ENCODE results near the gene OR9Q1.

Gene OR9Q1

GRCh38 chr11:58165504-58166106, 141.9 kb downstream of the OR9Q1 start:
- CTCF ChIA-PET, result no interaction called here

DNA sequence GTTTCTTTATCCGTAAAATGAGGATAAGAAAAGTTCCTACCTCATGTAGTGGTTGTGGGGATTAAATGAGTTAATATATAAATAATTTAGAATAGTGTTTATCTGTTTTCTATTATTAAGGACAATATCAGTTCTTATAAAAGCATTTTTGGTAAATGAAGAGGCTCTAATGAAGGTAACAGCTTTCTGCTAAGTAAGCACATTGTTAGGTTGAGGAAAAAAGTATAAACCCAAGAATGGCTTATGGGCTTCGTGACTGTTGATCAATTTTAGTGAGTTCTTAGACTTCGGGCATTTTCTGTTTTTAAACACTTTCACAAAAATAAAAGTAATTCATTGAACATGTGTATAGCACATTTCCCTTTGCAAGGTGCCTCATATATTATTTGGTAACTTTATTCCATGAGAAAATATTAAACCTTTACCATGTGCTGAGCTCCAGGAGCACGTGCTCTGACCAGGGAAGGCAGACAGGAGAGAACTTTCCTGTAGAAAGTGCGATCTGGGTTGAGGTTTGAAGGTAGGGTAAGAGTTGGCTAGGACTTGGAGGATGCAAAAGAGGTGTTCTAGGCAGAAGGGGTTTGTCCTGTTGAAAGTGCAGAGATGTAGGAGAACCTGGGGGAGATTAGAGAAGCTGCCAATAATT, 153.9 kb downstream of the OR9Q1 start:
- no peaks in the 10 kb centered on the region for H3K9me3 ChIP-seq (ENCODE audit: control insufficient read depth, insufficient read depth, low read depth, low read length)
- H3K27ac ChIP-seq (ENCODE audit: extremely low read depth, low read depth, low read length), result no peak overlapping the region
- H3K4me1 ChIP-seq (ENCODE audit: control insufficient read depth, insufficient read depth, low read length), result no peaks in the 10 kb centered on the region
- ChIA-PET CTCF (interaction anchor here (0.7 kb wide), 1 partner anchor 18 kb away, joined by 3 read pairs; no protein-coding TSS in a partner anchor), POLR2A (no interaction called here)
- no peaks in the 10 kb centered on the region for H3K36me3 ChIP-seq (ENCODE audit: control insufficient read depth in 2 of 2, insufficient read depth in 1 of 2, low read length in 2 of 2)
- no peak overlapping the region for H3K4me3 ChIP-seq (ENCODE audit: low read depth, low read length)
- TF ChIP-seq, protein P1, sequence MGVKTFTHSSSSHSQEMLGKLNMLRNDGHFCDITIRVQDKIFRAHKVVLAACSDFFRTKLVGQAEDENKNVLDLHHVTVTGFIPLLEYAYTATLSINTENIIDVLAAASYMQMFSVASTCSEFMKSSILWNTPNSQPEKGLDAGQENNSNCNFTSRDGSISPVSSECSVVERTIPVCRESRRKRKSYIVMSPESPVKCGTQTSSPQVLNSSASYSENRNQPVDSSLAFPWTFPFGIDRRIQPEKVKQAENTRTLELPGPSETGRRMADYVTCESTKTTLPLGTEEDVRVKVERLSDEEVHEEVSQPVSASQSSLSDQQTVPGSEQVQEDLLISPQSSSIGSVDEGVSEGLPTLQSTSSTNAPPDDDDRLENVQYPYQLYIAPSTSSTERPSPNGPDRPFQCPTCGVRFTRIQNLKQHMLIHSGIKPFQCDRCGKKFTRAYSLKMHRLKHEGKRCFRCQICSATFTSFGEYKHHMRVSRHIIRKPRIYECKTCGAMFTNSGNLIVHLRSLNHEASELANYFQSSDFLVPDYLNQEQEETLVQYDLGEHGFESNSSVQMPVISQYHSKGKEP (tag by site-specific recombination; IDR thresholded peaks at IDR 0.05), result no peak
- TF ChIP-seq ZNF514 (tag by site-specific recombination; IDR thresholded peaks at IDR 0.05), result no peak
- TF ChIP-seq, protein P2, sequence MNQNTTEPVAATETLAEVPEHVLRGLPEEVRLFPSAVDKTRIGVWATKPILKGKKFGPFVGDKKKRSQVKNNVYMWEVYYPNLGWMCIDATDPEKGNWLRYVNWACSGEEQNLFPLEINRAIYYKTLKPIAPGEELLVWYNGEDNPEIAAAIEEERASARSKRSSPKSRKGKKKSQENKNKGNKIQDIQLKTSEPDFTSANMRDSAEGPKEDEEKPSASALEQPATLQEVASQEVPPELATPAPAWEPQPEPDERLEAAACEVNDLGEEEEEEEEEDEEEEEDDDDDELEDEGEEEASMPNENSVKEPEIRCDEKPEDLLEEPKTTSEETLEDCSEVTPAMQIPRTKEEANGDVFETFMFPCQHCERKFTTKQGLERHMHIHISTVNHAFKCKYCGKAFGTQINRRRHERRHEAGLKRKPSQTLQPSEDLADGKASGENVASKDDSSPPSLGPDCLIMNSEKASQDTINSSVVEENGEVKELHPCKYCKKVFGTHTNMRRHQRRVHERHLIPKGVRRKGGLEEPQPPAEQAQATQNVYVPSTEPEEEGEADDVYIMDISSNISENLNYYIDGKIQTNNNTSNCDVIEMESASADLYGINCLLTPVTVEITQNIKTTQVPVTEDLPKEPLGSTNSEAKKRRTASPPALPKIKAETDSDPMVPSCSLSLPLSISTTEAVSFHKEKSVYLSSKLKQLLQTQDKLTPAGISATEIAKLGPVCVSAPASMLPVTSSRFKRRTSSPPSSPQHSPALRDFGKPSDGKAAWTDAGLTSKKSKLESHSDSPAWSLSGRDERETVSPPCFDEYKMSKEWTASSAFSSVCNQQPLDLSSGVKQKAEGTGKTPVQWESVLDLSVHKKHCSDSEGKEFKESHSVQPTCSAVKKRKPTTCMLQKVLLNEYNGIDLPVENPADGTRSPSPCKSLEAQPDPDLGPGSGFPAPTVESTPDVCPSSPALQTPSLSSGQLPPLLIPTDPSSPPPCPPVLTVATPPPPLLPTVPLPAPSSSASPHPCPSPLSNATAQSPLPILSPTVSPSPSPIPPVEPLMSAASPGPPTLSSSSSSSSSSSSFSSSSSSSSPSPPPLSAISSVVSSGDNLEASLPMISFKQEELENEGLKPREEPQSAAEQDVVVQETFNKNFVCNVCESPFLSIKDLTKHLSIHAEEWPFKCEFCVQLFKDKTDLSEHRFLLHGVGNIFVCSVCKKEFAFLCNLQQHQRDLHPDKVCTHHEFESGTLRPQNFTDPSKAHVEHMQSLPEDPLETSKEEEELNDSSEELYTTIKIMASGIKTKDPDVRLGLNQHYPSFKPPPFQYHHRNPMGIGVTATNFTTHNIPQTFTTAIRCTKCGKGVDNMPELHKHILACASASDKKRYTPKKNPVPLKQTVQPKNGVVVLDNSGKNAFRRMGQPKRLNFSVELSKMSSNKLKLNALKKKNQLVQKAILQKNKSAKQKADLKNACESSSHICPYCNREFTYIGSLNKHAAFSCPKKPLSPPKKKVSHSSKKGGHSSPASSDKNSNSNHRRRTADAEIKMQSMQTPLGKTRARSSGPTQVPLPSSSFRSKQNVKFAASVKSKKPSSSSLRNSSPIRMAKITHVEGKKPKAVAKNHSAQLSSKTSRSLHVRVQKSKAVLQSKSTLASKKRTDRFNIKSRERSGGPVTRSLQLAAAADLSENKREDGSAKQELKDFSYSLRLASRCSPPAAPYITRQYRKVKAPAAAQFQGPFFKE (tag by site-specific recombination; IDR thresholded peaks at IDR 0.05; ENCODE audit: borderline replicate concordance), result no peak
- TF ChIP-seq ZNF645 (tag by site-specific recombination; IDR thresholded peaks at IDR 0.05), result no peak

More at GRCh38 chr11:58165504-58166106, 141.9 kb downstream of the OR9Q1 start:
- Histone ChIP-seq H3K36me3 (ENCODE audit: control insufficient read depth in 2 of 2, insufficient read depth in 1 of 2, low read length in 2 of 2) (no peaks in the 10 kb centered on the region), H3K9me3 (ENCODE audit: control insufficient read depth, insufficient read depth, low read depth, low read length) (no peaks in the 10 kb centered on the region), H3K4me1 (ENCODE audit: control insufficient read depth, insufficient read depth, low read length) (no peaks in the 10 kb centered on the region), H3K27ac (ENCODE audit: extremely low read depth, low read depth, low read length) (no peak overlapping the region), H3K4me3 (ENCODE audit: low read depth, low read length) (no peak overlapping the region)
- POLR2A ChIA-PET, result no interaction called here
- no peak for TF ChIP-seq ZNF670 (tag by site-specific recombination; IDR thresholded peaks at IDR 0.05; ENCODE audit: low read depth)
- no peak for TF ChIP-seq ZNF645 (tag by site-specific recombination; IDR thresholded peaks at IDR 0.05)
- TF ChIP-seq ZNF18 (tag by site-specific recombination; IDR thresholded peaks at IDR 0.05), result no peak
- TF ChIP-seq ZNF221 (tag by site-specific recombination; IDR thresholded peaks at IDR 0.05; ENCODE audit: borderline replicate concordance), result no peak
- no peak for TF ChIP-seq ATF2 (tag by site-specific recombination; IDR thresholded peaks at IDR 0.05; ENCODE audit: low read depth)
- no peak for TF ChIP-seq HOXC10 (CRISPR knock-in tag; IDR thresholded peaks at IDR 0.05)
- no peak for TF ChIP-seq ZNF621 (tag by site-specific recombination; IDR thresholded peaks at IDR 0.05)
- no peak for TF ChIP-seq YY1 (tag by site-specific recombination; IDR thresholded peaks at IDR 0.05)
- no peak for TF ChIP-seq ZNF692 (tag by site-specific recombination; IDR thresholded peaks at IDR 0.05)
- TF ChIP-seq ZNF202 (tag by site-specific recombination; IDR thresholded peaks at IDR 0.05; ENCODE audit: borderline replicate concordance), result no peak
- no peak for TF ChIP-seq ZSCAN23 (tag by site-specific recombination; IDR thresholded peaks at IDR 0.05)
- no peak for TF ChIP-seq ZNF350 (tag by site-specific recombination; IDR thresholded peaks at IDR 0.05)
- no peak for TF ChIP-seq ZNF366 (tag by site-specific recombination; conservative IDR thresholded peaks at IDR 0.05)
- TF ChIP-seq KLF8 (tag by site-specific recombination; IDR thresholded peaks at IDR 0.05), result no peak
